ENCODE results near the gene MAPT. TPM values are rescaled to one million over a fixed set of nuclear protein-coding genes. Genes with fewer than 3 reads are reported as not detected.
"Not testable (repeated sequence)": the region's sequence is repeated elsewhere in the genome, so short reads cannot be mapped to it uniquely, and the experiment has no call there.

MAPT gene
- total RNA-seq, 1 donor from 2014 or later = 5.1 TPM

GRCh38 chr17:45955326-45955725 is 61.0 kb downstream of the MAPT start:
- Histone ChIP-seq H3K27ac (no peak overlapping the region), H3K27me3 (peaks cover 10% of the 10 kb centered on the region), H3K9me3 (no peaks in the 10 kb centered on the region), H3K4me3 (no peak overlapping the region), H3K36me3 (no peaks in the 10 kb centered on the region), H3K4me1 (no peaks in the 10 kb centered on the region)
- DNase-seq = no peak
- no peak for ATAC-seq
- intact Hi-C loops (cut with DNase I) = no loop called here
- no peak for TF ChIP-seq CTCF (IDR thresholded peaks at IDR 0.05)

GRCh38 chr17:45956090-45956489 is 61.7 kb downstream of the MAPT start:
- no peak for TF ChIP-seq CTCF (IDR thresholded peaks at IDR 0.05)
- peaks cover 6% of the 10 kb centered on the region for H3K27me3 ChIP-seq
- intact Hi-C loops (cut with DNase I) = no loop called here

GRCh38 chr17:45956746-45957145 is 62.4 kb downstream of the MAPT start:
- intact Hi-C loops (cut with DNase I); ATAC-seq; H3K9me3 ChIP-seq; H3K27ac ChIP-seq; H3K27me3 ChIP-seq; DNase-seq; H3K4me3 ChIP-seq; H3K36me3 ChIP-seq; H3K4me1 ChIP-seq: not testable (repeated sequence)

More at GRCh38 chr17:45956090-45956489, 61.7 kb downstream of the MAPT start:
- ATAC-seq (no peak), DNase-seq (no peak)
- H3K36me3 ChIP-seq = no peaks in the 10 kb centered on the region
- no peaks in the 10 kb centered on the region for H3K9me3 ChIP-seq
- no peak overlapping the region for H3K4me3 ChIP-seq
- no peaks in the 10 kb centered on the region for H3K4me1 ChIP-seq
- no peak overlapping the region for H3K27ac ChIP-seq

GRCh38 chr17:45958307-45958706 is 64.0 kb downstream of the MAPT start:
- Histone ChIP-seq H3K27me3 (no peaks in the 10 kb centered on the region), H3K36me3 (no peaks in the 10 kb centered on the region), H3K4me3 (no peak overlapping the region), H3K9me3 (no peaks in the 10 kb centered on the region), H3K27ac (no peak overlapping the region), H3K4me1 (no peaks in the 10 kb centered on the region)
- no peak for DNase-seq
- TF ChIP-seq CTCF (IDR thresholded peaks at IDR 0.05) = no peak
- intact Hi-C loops (cut with DNase I) = no loop called here
- no peak for ATAC-seq

- ATAC-seq (no peak), DNase-seq (no peak)
- no peaks in the 10 kb centered on the region for H3K4me1 ChIP-seq
- no peaks in the 10 kb centered on the region for H3K36me3 ChIP-seq
- no peak overlapping the region for H3K27ac ChIP-seq
- intact Hi-C loops (cut with DNase I) = no loop called here
- H3K27me3 ChIP-seq = no peaks in the 10 kb centered on the region
- no peaks in the 10 kb centered on the region for H3K9me3 ChIP-seq
- no peak overlapping the region for H3K4me3 ChIP-seq
- TF ChIP-seq CTCF (IDR thresholded peaks at IDR 0.05) = no peak
Observed at GRCh38 chr17:45958994-45959665, 64.8 kb downstream of the MAPT start.

- Histone ChIP-seq H3K27me3 (no peaks in the 10 kb centered on the region), H3K4me3 (no peak overlapping the region), H3K36me3 (no peaks in the 10 kb centered on the region), H3K4me1 (no peaks in the 10 kb centered on the region), H3K27ac (no peak overlapping the region), H3K9me3 (no peaks in the 10 kb centered on the region)
- no peak for ATAC-seq
- no peak for TF ChIP-seq CTCF (IDR thresholded peaks at IDR 0.05)
- intact Hi-C loops (cut with DNase I) = no loop called here
- DNase-seq = no peak
Observed at GRCh38 chr17:45960311-45960710, 66.0 kb downstream of the MAPT start.
